ENCODE data around the gene BMP7. TPM values are rescaled to one million over a fixed set of nuclear protein-coding genes. Genes with fewer than 3 reads are reported as not detected.

BMP7 gene
- total RNA-seq, 1 donor from 2014 or later, result 3.7 TPM

- Histone ChIP-seq H3K27ac (ENCODE audit: low read depth, low read length) (no peak overlapping the region), H3K4me3 (ENCODE audit: low read length in 3 of 3) (no peak overlapping the region), H3K9me3 (ENCODE audit: control insufficient read depth in 3 of 3, low read length in 3 of 3) (peaks cover 0 to 4% (median 0%) of the 10 kb centered on the region in 3 donors), H3K9ac (ENCODE audit: low read depth in 1 of 3, low read length in 3 of 3) (no peak overlapping the region), H3K36me3 (ENCODE audit: control insufficient read depth in 3 of 3, insufficient read depth in 3 of 3, low read length in 3 of 3) (no peaks in the 10 kb centered on the region), H3K27me3 (ENCODE audit: control insufficient read depth in 3 of 3, insufficient read depth in 3 of 3, low read length in 3 of 3) (peaks cover 0 to 10% (median 8%) of the 10 kb centered on the region in 3 donors), H3K4me1 (ENCODE audit: control insufficient read depth in 3 of 3, insufficient read depth in 3 of 3, low read length in 3 of 3) (no peaks in the 10 kb centered on the region)
Measured at GRCh38 chr20:57180954-57181353, 85.5 kb downstream of the BMP7 start.

GRCh38 chr20:57180387-57180786, 86.1 kb downstream of the BMP7 start:
- H3K36me3 ChIP-seq (ENCODE audit: control insufficient read depth in 3 of 3, insufficient read depth in 3 of 3, low read length in 3 of 3), result no peaks in the 10 kb centered on the region
- no peak overlapping the region for H3K27ac ChIP-seq (ENCODE audit: low read depth, low read length)
- peaks cover 0 to 10% (median 8%) of the 10 kb centered on the region in 3 donors for H3K27me3 ChIP-seq (ENCODE audit: control insufficient read depth in 3 of 3, insufficient read depth in 3 of 3, low read length in 3 of 3)
- H3K9me3 ChIP-seq (ENCODE audit: control insufficient read depth in 3 of 3, low read length in 3 of 3), result peaks cover 0 to 4% (median 0%) of the 10 kb centered on the region in 3 donors
- H3K9ac ChIP-seq (ENCODE audit: low read depth in 1 of 3, low read length in 3 of 3), result no peak overlapping the region
- H3K4me1 ChIP-seq (ENCODE audit: control insufficient read depth in 3 of 3, insufficient read depth in 3 of 3, low read length in 3 of 3), result no peaks in the 10 kb centered on the region
- H3K4me3 ChIP-seq (ENCODE audit: low read length in 3 of 3), result no peak overlapping the region

DNA sequence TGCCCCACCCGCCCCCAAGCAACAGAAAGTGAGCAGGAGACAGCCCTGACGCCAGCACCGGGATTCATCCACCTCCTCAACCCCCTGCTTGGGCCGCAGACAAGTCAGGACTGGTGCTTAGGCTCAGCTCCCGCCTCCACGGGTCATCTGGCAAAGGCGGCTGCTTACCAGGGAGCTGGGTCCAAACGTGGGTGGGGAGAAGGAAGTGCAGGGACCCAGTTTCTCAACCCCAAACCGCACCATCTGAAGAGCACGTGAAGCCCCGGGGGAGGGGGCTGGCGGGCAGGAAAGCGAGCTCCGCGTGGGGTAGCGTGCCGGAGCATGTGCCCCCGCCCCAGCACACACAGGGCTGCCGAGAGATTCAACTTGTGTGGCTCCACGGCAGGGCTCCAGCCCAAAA, 87.2 kb downstream of the BMP7 start:
- no peaks in the 10 kb centered on the region for H3K36me3 ChIP-seq (ENCODE audit: control insufficient read depth in 3 of 3, insufficient read depth in 3 of 3, low read length in 3 of 3)
- H3K27me3 ChIP-seq (ENCODE audit: control insufficient read depth in 3 of 3, insufficient read depth in 3 of 3, low read length in 3 of 3), result peaks cover 0 to 10% (median 4%) of the 10 kb centered on the region in 3 donors
- H3K4me3 ChIP-seq (ENCODE audit: low read length in 3 of 3), result no peak overlapping the region
- H3K9ac ChIP-seq (ENCODE audit: low read depth in 1 of 3, low read length in 3 of 3), result no peak overlapping the region
- H3K9me3 ChIP-seq (ENCODE audit: control insufficient read depth in 3 of 3, low read length in 3 of 3), result no peaks in the 10 kb centered on the region
- H3K27ac ChIP-seq (ENCODE audit: low read depth, low read length), result no peak overlapping the region
- H3K4me1 ChIP-seq (ENCODE audit: control insufficient read depth in 3 of 3, insufficient read depth in 3 of 3, low read length in 3 of 3), result no peaks in the 10 kb centered on the region

GRCh38 chr20:57178582-57179111, 87.8 kb downstream of the BMP7 start:
- no peak overlapping the region for H3K4me3 ChIP-seq (ENCODE audit: low read length in 3 of 3)
- no peaks in the 10 kb centered on the region for H3K9me3 ChIP-seq (ENCODE audit: control insufficient read depth in 3 of 3, low read length in 3 of 3)
- no peaks in the 10 kb centered on the region for H3K4me1 ChIP-seq (ENCODE audit: control insufficient read depth in 3 of 3, insufficient read depth in 3 of 3, low read length in 3 of 3)
- no peak overlapping the region for H3K27ac ChIP-seq (ENCODE audit: low read depth, low read length)
- H3K9ac ChIP-seq (ENCODE audit: low read depth in 1 of 3, low read length in 3 of 3), result no peak overlapping the region
- H3K36me3 ChIP-seq (ENCODE audit: control insufficient read depth in 3 of 3, insufficient read depth in 3 of 3, low read length in 3 of 3), result no peaks in the 10 kb centered on the region
- peaks cover 0 to 7% (median 2%) of the 10 kb centered on the region in 3 donors for H3K27me3 ChIP-seq (ENCODE audit: control insufficient read depth in 3 of 3, insufficient read depth in 3 of 3, low read length in 3 of 3)

DNA sequence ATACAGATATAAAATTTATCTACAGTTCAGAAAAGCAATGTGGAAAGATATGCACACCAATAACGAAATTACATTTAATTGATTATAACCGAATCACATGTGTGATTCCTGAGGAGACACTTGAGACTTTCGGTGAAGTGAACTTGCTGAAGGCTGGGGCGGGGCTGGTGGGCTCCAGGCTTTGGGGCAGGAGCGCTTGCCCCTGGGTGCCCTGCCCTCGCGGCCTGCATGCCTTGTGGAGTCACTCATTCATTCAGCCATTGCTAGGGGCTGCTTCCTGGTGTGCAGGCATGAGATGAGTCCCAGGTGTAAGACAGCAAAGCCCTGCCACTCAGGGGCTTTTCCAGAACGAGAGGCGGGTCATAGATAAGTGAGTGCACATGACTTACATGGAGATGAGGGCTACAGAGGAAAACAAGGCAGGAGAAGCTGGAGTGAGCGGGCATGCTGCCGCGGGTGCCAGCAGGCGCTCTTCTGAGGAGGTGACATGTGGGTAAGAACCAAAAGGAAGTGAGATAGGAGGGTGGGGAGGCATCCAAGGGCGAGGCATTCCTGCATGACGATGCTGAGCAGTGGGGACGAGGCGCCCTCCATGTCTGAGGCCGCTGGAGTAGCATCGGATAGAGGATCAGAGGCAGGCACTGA, 88.7 kb downstream of the BMP7 start:
- Histone ChIP-seq H3K36me3 (ENCODE audit: control insufficient read depth in 3 of 3, insufficient read depth in 3 of 3, low read length in 3 of 3) (no peaks in the 10 kb centered on the region), H3K4me3 (ENCODE audit: low read length in 3 of 3) (no peak overlapping the region), H3K9me3 (ENCODE audit: control insufficient read depth in 3 of 3, low read length in 3 of 3) (no peaks in the 10 kb centered on the region), H3K4me1 (ENCODE audit: control insufficient read depth in 3 of 3, insufficient read depth in 3 of 3, low read length in 3 of 3) (no peaks in the 10 kb centered on the region), H3K9ac (ENCODE audit: low read depth in 1 of 3, low read length in 3 of 3) (no peak overlapping the region), H3K27me3 (ENCODE audit: control insufficient read depth in 3 of 3, insufficient read depth in 3 of 3, low read length in 3 of 3) (peaks cover 0 to 7% (median 2%) of the 10 kb centered on the region in 3 donors), H3K27ac (ENCODE audit: low read depth, low read length) (no peak overlapping the region)

DNA sequence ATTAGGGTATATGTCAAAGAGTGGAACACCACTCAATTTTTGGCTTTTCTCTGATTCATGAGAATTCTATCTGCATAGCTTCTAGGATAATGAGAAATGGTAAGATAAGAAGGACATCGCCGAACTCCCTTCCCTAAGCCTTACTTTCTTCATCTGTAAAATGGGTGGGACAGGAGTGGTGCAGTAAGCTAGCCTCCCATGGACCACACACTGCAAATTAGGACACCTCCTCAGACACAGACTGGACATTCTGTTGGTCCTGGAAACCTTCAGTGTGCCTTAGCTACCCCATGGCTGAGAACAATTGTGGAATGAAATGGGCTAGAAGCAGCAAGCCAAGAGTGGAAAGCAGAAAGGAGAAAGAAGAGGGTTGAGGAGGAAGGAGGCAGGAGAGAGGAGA, 89.6 kb downstream of the BMP7 start:
- no peak overlapping the region for H3K27ac ChIP-seq (ENCODE audit: low read depth, low read length)
- H3K27me3 ChIP-seq (ENCODE audit: control insufficient read depth in 3 of 3, insufficient read depth in 3 of 3, low read length in 3 of 3), result peaks cover 0 to 3% (median 2%) of the 10 kb centered on the region in 3 donors
- no peak overlapping the region for H3K4me3 ChIP-seq (ENCODE audit: low read length in 3 of 3)
- no peaks in the 10 kb centered on the region for H3K9me3 ChIP-seq (ENCODE audit: control insufficient read depth in 3 of 3, low read length in 3 of 3)
- no peak overlapping the region for H3K9ac ChIP-seq (ENCODE audit: low read depth in 1 of 3, low read length in 3 of 3)
- H3K4me1 ChIP-seq (ENCODE audit: control insufficient read depth in 3 of 3, insufficient read depth in 3 of 3, low read length in 3 of 3), result no peaks in the 10 kb centered on the region
- H3K36me3 ChIP-seq (ENCODE audit: control insufficient read depth in 3 of 3, insufficient read depth in 3 of 3, low read length in 3 of 3), result no peaks in the 10 kb centered on the region

DNA sequence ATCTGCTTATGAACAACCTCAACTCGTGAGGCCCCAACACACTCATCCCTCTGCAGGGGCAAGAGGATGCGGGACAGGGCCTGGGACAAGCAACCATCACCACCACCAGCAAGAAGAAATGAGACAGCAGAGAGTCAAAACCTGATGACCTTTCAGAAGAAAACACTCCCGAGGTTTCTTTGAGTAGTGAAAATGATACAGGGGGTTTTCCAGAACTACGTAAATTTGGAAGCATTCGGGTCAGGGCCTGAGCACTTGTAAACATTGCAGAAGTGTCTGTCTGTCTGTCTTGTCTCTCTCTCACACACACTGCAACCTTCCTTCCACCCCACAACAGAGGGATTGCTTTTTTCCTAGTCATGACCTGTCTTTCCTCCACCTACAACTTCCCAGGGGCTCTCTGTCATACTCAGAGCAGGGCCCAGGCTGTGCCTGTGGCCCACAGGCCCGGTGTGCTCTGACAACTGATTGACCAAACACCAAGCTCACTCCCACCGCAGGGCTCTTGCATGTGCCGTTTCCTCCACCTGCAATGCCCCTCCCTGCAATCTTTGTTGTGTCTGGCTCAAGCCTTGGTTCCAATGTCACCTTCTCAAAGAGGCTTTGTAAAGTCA, 90.9 kb downstream of the BMP7 start:
- no peak overlapping the region for H3K4me3 ChIP-seq (ENCODE audit: low read length in 3 of 3)
- H3K4me1 ChIP-seq (ENCODE audit: control insufficient read depth in 3 of 3, insufficient read depth in 3 of 3, low read length in 3 of 3), result no peaks in the 10 kb centered on the region
- no peak overlapping the region for H3K9ac ChIP-seq (ENCODE audit: low read depth in 1 of 3, low read length in 3 of 3)
- no peak overlapping the region for H3K27ac ChIP-seq (ENCODE audit: low read depth, low read length)
- no peaks in the 10 kb centered on the region for H3K36me3 ChIP-seq (ENCODE audit: control insufficient read depth in 3 of 3, insufficient read depth in 3 of 3, low read length in 3 of 3)
- no peaks in the 10 kb centered on the region for H3K9me3 ChIP-seq (ENCODE audit: control insufficient read depth in 3 of 3, low read length in 3 of 3)
- H3K27me3 ChIP-seq (ENCODE audit: control insufficient read depth in 3 of 3, insufficient read depth in 3 of 3, low read length in 3 of 3), result peaks cover 0 to 2% (median 0%) of the 10 kb centered on the region in 3 donors

GRCh38 chr20:57174737-57175136, 91.7 kb downstream of the BMP7 start:
- H3K27me3 ChIP-seq (ENCODE audit: control insufficient read depth in 3 of 3, insufficient read depth in 3 of 3, low read length in 3 of 3), result peaks cover 0 to 2% (median 0%) of the 10 kb centered on the region in 3 donors
- no peaks in the 10 kb centered on the region for H3K36me3 ChIP-seq (ENCODE audit: control insufficient read depth in 3 of 3, insufficient read depth in 3 of 3, low read length in 3 of 3)
- no peak overlapping the region for H3K27ac ChIP-seq (ENCODE audit: low read depth, low read length)
- no peak overlapping the region for H3K4me3 ChIP-seq (ENCODE audit: low read length in 3 of 3)
- no peak overlapping the region for H3K9ac ChIP-seq (ENCODE audit: low read depth in 1 of 3, low read length in 3 of 3)
- H3K4me1 ChIP-seq (ENCODE audit: control insufficient read depth in 3 of 3, insufficient read depth in 3 of 3, low read length in 3 of 3), result no peaks in the 10 kb centered on the region
- H3K9me3 ChIP-seq (ENCODE audit: control insufficient read depth in 3 of 3, low read length in 3 of 3), result no peaks in the 10 kb centered on the region

GRCh38 chr20:57173986-57174385, 92.5 kb downstream of the BMP7 start:
- Histone ChIP-seq H3K9ac (ENCODE audit: low read depth in 1 of 3, low read length in 3 of 3) (no peak overlapping the region), H3K4me3 (ENCODE audit: low read length in 3 of 3) (no peak overlapping the region), H3K27ac (ENCODE audit: low read depth, low read length) (no peak overlapping the region), H3K4me1 (ENCODE audit: control insufficient read depth in 3 of 3, insufficient read depth in 3 of 3, low read length in 3 of 3) (no peaks in the 10 kb centered on the region), H3K36me3 (ENCODE audit: control insufficient read depth in 3 of 3, insufficient read depth in 3 of 3, low read length in 3 of 3) (no peaks in the 10 kb centered on the region), H3K9me3 (ENCODE audit: control insufficient read depth in 3 of 3, low read length in 3 of 3) (peaks cover 0 to 2% (median 0%) of the 10 kb centered on the region in 3 donors), H3K27me3 (ENCODE audit: control insufficient read depth in 3 of 3, insufficient read depth in 3 of 3, low read length in 3 of 3) (no peaks in the 10 kb centered on the region)

- H3K9me3 ChIP-seq (ENCODE audit: control insufficient read depth in 3 of 3, low read length in 3 of 3), result peaks cover 0 to 2% (median 0%) of the 10 kb centered on the region in 3 donors
- no peak overlapping the region for H3K9ac ChIP-seq (ENCODE audit: low read depth in 1 of 3, low read length in 3 of 3)
- H3K36me3 ChIP-seq (ENCODE audit: control insufficient read depth in 3 of 3, insufficient read depth in 3 of 3, low read length in 3 of 3), result no peaks in the 10 kb centered on the region
- no peaks in the 10 kb centered on the region for H3K4me1 ChIP-seq (ENCODE audit: control insufficient read depth in 3 of 3, insufficient read depth in 3 of 3, low read length in 3 of 3)
- no peak overlapping the region for H3K27ac ChIP-seq (ENCODE audit: low read depth, low read length)
- no peaks in the 10 kb centered on the region for H3K27me3 ChIP-seq (ENCODE audit: control insufficient read depth in 3 of 3, insufficient read depth in 3 of 3, low read length in 3 of 3)
- H3K4me3 ChIP-seq (ENCODE audit: low read length in 3 of 3), result no peak overlapping the region
Measured at GRCh38 chr20:57173041-57173440, 93.4 kb downstream of the BMP7 start.
